Activated T-helper 1 cell treated with anti-CD3 and anti-CD28 coated beads, Interleukin-12 subunit alpha, Interleukin-12 subunit beta, Interleukin-2, Interleukin-4 antibody, amounts not matched to agents 30 ng/mL and 10 ng/mL and 1 ng/mL, durations not matched to agents 14 hours and 24 hours and 36 hours (primary cell): ENCODE results near the gene HMGB4. TPM values are rescaled to one million over a fixed set of nuclear protein-coding genes. Genes with fewer than 3 reads are reported as not detected.

Experiments
- DNase-seq: peaks from one replicate; pipeline ENCODE4 v3.0.0; 2021; ENCODE audit warnings: low spot score
- H3K27ac Mint-ChIP-seq: one replicate; pipeline ENCODE4 v1.8.0; 2021; ENCODE audit warnings: mild to moderate bottlenecking, mixed read lengths
- H3K27me3 Mint-ChIP-seq: one replicate; pipeline ENCODE4 v1.8.0; 2022; ENCODE audit warnings: mild to moderate bottlenecking, moderate library complexity, mixed read lengths; ENCODE audit not compliant: insufficient read depth
- H3K36me3 Mint-ChIP-seq: one replicate; pipeline ENCODE4 v1.8.0; 2021; ENCODE audit warnings: low read depth, mixed read lengths
- H3K4me1 Mint-ChIP-seq: one replicate; pipeline ENCODE4 v1.8.0; 2021; ENCODE audit warnings: low read depth, mixed read lengths
- H3K4me3 Mint-ChIP-seq: one replicate; pipeline ENCODE4 v1.8.0; 2021; ENCODE audit warnings: mild to moderate bottlenecking, moderate library complexity, mixed read lengths
- H3K9me3 Mint-ChIP-seq: one replicate; pipeline ENCODE4 v1.8.0; 2021; ENCODE audit warnings: mixed read lengths
- intact Hi-C: fragments of 100-400 bp; cut with micrococcal nuclease; formaldehyde crosslinking; loops from one replicate; pipeline ENCODE4 v1.15.1; 2024
- total RNA-seq: library from RNA; stranded (reverse); gene quantifications from 2 replicates; pipeline ENCODE4 v1.2.3, GENCODE V29; 2022

HMGB4 gene
- total RNA-seq, 1 donor from 2014 or later = not detected

DNA sequence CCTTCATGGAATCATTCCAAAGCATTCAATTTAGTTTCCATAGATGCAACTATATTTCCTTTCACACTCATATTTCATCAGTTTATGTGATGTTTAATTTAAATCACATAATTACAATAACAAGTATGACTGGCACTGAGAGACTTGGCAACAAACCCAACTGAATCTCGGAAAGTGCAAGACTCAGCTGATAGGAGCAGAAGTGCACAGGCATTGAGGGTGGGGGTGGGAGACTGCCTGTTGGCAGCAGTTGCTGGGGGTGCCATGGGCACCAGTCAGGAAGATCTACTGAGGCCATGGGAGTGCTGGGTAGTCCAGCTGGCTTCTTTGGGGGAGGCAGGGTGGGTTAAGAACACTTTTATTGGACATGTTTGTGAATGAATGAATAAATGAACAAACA lies 10.4 kb upstream of the HMGB4 start:
- no peak for DNase-seq
- H3K9me3 Mint-ChIP-seq = no peaks in the 10 kb centered on the region
- H3K27ac Mint-ChIP-seq = no peak overlapping the region
- intact Hi-C loops = no loop called here
- no peaks in the 10 kb centered on the region for H3K36me3 Mint-ChIP-seq
- H3K27me3 Mint-ChIP-seq = peaks cover 2% of the 10 kb centered on the region
- H3K4me1 Mint-ChIP-seq = no peaks in the 10 kb centered on the region
- no peak overlapping the region for H3K4me3 Mint-ChIP-seq

DNA sequence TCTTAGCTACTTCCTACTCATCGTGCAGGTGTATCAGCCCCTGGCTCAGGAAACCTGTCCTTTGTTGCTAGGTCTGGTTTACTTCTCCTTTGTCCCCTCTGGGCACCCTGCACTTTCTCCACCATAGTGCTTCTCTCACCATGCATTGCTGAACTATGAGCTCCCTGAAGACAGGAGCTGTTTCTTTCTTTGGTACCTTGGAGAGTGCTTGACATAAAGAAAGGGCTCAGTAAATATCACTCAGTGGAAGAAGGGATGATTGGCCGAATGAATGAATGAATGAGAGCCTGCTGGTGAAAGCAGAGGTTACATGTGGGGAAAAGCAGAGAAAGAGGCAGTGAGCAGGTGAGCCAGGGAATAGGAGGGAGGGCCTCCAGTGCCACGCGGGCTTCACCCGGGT lies 9.8 kb upstream of the HMGB4 start:
- Mint-ChIP-seq H3K27ac (no peak overlapping the region), H3K9me3 (no peaks in the 10 kb centered on the region), H3K27me3 (peaks cover 2% of the 10 kb centered on the region), H3K4me1 (no peaks in the 10 kb centered on the region), H3K4me3 (no peak overlapping the region), H3K36me3 (no peaks in the 10 kb centered on the region)
- no peak for DNase-seq
- intact Hi-C loops = no loop called here

DNA sequence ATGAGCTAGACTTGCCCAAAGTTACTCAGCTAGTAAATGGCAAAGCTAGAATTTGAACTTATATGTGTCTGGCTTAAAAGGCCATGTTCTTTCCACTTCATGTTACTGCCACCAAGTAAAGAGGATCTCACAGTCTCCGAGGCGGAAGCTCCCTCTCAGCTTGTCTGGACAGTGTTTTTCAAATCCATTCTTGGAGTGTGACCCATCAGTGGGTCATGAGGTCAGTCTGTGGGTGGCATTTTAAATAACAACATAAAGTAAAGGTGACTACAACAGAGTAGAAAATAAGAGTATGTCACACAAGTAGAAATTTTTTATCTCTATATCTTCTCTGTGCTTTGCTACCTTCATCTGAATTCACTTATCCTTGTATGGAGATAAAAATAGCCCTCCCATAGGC lies 3.2 kb upstream of the HMGB4 start:
- no peaks in the 10 kb centered on the region for H3K4me1 Mint-ChIP-seq
- no peaks in the 10 kb centered on the region for H3K27me3 Mint-ChIP-seq
- no peaks in the 10 kb centered on the region for H3K36me3 Mint-ChIP-seq
- DNase-seq = no peak
- H3K4me3 Mint-ChIP-seq = no peak overlapping the region
- intact Hi-C loops = no loop called here
- no peak overlapping the region for H3K27ac Mint-ChIP-seq
- H3K9me3 Mint-ChIP-seq = no peaks in the 10 kb centered on the region

DNA sequence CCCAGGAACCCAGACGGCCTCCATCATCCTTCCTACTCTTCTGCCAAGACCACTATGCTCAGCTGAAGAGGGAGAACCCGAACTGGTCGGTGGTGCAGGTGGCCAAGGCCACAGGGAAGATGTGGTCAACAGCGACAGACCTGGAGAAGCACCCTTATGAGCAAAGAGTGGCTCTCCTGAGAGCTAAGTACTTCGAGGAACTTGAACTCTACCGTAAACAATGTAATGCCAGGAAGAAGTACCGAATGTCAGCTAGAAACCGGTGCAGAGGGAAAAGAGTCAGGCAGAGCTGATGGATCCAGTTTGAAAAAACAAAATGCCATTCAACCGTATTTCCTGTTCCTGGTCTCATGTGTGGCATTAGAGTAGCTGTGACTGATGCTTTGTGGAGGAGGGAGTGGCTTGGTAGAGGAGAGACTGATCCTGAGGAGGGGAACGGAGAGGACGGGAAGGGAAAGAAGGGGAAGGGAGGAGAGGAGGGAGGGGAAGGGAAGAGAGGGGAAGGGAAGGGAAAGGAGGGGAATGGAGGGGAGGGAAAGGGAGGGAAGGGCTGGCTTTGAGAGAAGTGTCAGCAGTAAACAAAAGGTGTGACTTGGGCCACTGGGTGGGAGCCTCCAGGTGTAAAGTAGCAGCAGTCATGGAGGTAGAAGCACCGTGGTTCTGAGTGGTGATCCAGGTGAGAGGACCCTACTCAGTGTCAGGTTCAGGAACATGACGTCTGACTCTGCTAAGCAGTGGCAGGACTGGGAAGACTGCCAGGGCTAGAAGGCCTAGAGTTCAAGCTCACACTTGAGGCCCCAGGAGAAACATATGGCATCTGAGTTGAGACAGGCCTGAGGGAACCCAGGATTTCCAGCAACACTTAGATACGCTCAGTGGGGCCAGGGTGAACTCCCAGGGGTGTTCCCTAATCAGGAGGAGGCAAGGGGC lies 846 bp downstream of the HMGB4 start:
- H3K4me1 Mint-ChIP-seq = peaks cover 7% of the 10 kb centered on the region
- H3K9me3 Mint-ChIP-seq = no peaks in the 10 kb centered on the region
- H3K27me3 Mint-ChIP-seq = no peaks in the 10 kb centered on the region
- intact Hi-C loops = no loop called here
- no peak overlapping the region for H3K27ac Mint-ChIP-seq
- no peak overlapping the region for H3K4me3 Mint-ChIP-seq
- H3K36me3 Mint-ChIP-seq = no peaks in the 10 kb centered on the region
- no peak for DNase-seq

DNA sequence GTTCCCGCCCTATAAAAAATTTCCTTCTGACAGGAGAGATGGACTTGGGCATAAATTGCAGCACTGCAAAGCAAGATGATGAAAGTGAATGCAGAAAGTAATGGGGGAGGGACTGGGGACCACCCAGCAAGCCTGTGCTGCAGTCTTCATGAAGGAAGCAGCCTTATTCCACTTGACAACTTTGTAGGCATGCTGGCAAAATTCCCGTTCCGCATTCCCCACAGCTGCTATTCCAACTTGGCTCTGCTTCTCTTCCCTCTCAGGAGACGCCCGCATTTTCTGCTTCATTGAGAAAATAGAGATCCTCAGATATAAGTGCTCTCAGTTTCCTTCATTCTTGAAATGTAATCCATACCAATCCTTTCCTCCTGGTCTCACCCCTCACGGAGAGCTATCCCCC lies 2.4 kb downstream of the HMGB4 start:
- intact Hi-C loops = no loop called here
- Mint-ChIP-seq H3K4me1 (peaks cover 7% of the 10 kb centered on the region), H3K36me3 (no peaks in the 10 kb centered on the region), H3K9me3 (no peaks in the 10 kb centered on the region), H3K27ac (no peak overlapping the region), H3K4me3 (no peak overlapping the region), H3K27me3 (no peaks in the 10 kb centered on the region)
- no peak for DNase-seq

DNA sequence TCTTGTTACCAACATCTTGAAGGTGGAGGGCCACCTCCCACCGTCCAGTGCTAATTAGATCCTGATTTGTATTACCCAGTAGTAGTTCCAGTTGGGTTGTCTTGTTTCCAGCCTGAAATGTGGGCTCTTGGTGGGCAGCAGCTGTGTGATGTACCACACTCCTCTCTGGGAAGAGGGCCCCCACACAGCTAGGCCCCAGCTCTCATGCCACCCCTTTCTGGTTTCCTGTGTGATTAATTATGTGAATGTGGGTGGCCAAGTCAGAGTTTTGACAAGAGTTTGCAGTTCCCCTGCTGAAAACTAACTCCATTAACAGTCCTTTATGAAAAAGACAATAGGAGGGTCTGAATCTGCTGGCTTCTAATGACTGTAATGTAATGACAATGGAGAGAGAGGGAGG lies 3.8 kb downstream of the HMGB4 start:
- Mint-ChIP-seq H3K9me3 (no peaks in the 10 kb centered on the region), H3K4me1 (peaks cover 7% of the 10 kb centered on the region), H3K36me3 (no peaks in the 10 kb centered on the region), H3K27ac (no peak overlapping the region), H3K27me3 (no peaks in the 10 kb centered on the region), H3K4me3 (no peak overlapping the region)
- intact Hi-C loops = no loop called here
- DNase-seq = no peak

DNA sequence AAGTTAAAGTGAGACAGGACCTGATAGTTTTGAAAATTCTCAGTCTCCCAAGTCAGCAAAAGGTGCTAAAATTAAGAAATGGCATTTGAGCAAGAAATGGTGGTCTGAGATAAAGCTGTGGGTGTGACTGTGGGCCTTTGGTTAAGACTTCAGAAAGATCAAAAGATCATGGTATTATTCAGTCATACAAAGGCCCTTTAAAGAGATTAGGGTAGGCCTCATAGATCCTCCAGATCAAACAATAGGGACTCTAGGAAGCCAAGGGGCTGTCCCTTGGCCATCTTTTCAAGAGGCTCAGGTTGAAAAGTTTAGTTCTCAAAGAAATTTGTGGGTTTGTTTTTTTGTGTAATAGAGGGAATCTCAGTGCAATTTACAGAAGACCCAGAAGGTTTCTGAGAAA lies 8.4 kb downstream of the HMGB4 start:
- intact Hi-C loops = no loop called here
- DNase-seq = no peak
- Mint-ChIP-seq H3K36me3 (no peaks in the 10 kb centered on the region), H3K9me3 (no peaks in the 10 kb centered on the region), H3K4me3 (no peak overlapping the region), H3K27ac (no peak overlapping the region), H3K4me1 (peaks cover 7% of the 10 kb centered on the region), H3K27me3 (no peaks in the 10 kb centered on the region)

DNA sequence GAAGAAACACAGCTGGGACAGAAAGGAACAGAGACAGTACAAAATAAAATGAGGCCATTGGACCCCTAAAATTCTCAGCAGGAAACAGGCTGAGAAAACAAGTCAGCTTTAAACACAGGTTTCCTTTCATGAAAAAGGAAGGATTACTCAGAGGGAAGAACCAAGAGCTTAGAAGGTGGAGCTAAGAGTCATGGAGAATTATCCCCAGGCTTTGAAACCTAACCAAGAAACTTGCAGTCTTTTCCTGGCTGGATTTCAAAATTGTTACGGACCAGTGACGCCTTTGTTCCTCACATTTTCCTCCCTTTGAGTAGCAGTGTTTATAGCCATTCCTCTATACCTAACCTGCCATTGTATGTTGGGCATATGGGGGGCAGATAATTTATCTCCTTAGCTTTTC lies 8.8 kb downstream of the HMGB4 start:
- H3K9me3 Mint-ChIP-seq = no peaks in the 10 kb centered on the region
- DNase-seq = no peak
- H3K36me3 Mint-ChIP-seq = no peaks in the 10 kb centered on the region
- intact Hi-C loops = no loop called here
- H3K27ac Mint-ChIP-seq = no peak overlapping the region
- peaks cover 5% of the 10 kb centered on the region for H3K4me1 Mint-ChIP-seq
- no peaks in the 10 kb centered on the region for H3K27me3 Mint-ChIP-seq
- H3K4me3 Mint-ChIP-seq = no peak overlapping the region

DNA sequence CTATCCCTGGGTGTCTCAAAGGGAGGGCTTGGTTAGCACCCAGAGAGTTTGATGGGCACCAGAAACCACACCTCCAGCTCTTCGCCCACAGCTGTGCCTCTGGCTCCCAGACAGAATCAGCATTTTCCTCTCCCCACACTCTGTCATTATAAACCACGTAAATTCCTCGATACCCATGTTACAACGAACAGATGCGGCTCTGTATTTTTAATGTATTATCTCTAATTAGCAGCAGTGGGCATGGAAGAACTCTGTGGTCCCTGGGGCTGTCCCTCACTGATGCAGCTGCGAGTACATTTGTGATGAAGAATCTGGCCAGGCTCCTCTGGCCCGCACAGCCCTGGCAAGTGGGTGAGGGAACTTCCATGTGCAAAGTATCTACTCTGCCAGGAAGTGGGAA lies 10.8 kb downstream of the HMGB4 start:
- Mint-ChIP-seq H3K36me3 (no peaks in the 10 kb centered on the region), H3K27me3 (no peaks in the 10 kb centered on the region), H3K9me3 (no peaks in the 10 kb centered on the region), H3K27ac (no peak overlapping the region), H3K4me3 (no peak overlapping the region), H3K4me1 (no peaks in the 10 kb centered on the region)
- intact Hi-C loops = no loop called here
- DNase-seq = no peak

DNA sequence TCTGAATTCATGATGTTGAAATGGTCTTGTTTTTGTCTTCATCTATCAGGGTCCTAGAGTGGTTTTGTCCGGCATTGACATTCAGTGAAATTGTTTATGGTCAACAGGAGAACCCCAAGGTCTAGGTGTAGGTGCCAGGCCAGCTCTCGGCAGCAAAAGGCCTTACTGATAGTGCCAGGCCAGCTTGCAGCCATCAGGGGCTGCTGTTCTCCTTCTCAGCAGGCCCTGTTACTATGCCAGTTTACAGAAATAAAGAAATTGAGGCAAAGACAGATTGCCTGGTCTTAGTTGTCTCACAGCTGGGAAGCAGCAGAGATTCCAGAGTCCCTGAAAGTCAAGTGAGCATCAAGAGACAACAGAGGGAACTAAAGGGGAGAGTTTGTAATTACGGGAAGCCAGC lies 12.0 kb downstream of the HMGB4 start:
- Mint-ChIP-seq H3K4me1 (no peaks in the 10 kb centered on the region), H3K27ac (no peak overlapping the region), H3K4me3 (no peak overlapping the region), H3K36me3 (no peaks in the 10 kb centered on the region), H3K27me3 (no peaks in the 10 kb centered on the region), H3K9me3 (no peaks in the 10 kb centered on the region)
- intact Hi-C loops = no loop called here
- no peak for DNase-seq

DNA sequence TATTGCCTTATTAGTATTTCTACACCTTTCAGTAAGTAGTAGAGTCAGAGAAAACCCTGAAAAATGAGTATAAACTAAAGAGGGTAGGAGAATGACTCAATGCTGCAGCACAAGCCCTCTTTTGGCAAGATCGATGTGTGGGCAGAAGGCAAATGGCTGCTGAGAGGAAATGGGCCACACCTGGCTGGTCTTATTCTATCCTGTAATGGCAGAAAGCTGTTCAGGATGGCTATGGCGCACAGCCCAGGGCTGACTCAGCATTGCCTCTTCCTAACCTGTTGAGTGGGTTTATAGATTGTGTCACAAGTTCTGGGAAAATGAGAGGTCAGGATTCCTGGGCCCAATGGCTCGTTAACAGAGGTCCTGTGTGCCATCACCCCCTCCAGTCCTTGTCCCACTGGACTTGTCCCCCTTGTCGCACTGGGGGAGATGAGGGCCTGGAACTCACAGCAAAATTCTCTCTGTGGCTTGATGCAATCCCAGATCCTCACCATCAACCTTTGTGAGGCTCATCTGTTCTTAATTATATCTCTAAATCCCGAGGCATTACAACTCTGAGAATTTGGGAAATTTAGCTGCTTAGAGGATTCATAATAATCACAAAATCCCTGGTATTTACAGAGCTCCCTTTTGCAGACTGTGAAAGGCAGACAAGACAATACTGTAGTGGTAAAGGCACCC lies 13.2 kb downstream of the HMGB4 start:
- Mint-ChIP-seq H3K27ac (no peak overlapping the region), H3K27me3 (no peaks in the 10 kb centered on the region), H3K36me3 (no peaks in the 10 kb centered on the region), H3K4me3 (no peak overlapping the region), H3K4me1 (no peaks in the 10 kb centered on the region), H3K9me3 (no peaks in the 10 kb centered on the region)
- DNase-seq = no peak
- intact Hi-C loops = no loop called here

DNA sequence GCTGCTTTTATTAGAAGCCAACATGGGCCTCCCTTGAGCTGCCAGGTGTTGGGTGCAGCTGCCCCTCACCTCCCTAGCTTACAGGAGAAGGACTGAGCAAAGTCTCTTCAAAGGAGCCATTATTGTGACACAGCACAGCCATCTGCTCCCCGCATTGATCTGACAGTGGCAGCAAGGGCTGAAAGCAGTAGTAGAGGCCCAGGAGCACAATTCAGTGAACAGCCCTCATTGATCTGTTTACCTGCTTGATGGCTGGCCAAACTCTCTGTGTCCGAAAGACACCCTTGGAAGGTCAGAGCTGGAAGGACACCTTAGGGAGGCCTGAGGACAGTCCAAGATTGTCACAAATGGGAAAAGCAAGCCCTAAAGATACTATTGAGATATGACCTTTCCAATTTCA lies 14.5 kb downstream of the HMGB4 start:
- Mint-ChIP-seq H3K27ac (no peak overlapping the region), H3K36me3 (no peaks in the 10 kb centered on the region), H3K9me3 (no peaks in the 10 kb centered on the region), H3K27me3 (no peaks in the 10 kb centered on the region), H3K4me1 (no peaks in the 10 kb centered on the region), H3K4me3 (no peak overlapping the region)
- intact Hi-C loops = no loop called here
- no peak for DNase-seq

DNA sequence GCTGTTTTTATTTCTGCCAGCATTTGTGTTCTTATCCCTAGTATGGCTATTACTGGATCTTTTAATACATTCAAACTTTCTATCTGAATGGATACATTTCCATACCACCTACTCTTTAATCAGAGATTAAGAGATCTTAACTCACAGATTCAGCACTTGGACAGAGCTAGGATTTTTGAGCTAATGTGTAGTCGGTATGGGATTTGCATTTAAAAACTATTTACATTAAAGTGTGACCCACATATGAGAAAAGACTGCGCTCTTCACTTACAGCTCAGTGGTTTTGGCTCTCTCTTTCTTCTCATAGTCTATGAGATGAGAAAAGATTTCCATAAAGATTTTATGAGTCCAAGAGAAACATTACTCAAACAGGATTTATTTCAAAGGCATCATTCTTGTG lies 16.4 kb downstream of the HMGB4 start:
- Mint-ChIP-seq H3K4me1 (no peaks in the 10 kb centered on the region), H3K36me3 (no peaks in the 10 kb centered on the region), H3K4me3 (no peak overlapping the region), H3K27ac (no peak overlapping the region), H3K27me3 (peaks cover 3% of the 10 kb centered on the region), H3K9me3 (no peaks in the 10 kb centered on the region)
- no peak for DNase-seq
- intact Hi-C loops = no loop called here
